ENCODE measurements around the gene ACYP1.

The ACYP1 gene

GRCh38 chr14:75084513-75084912 lies 20.7 kb upstream of the ACYP1 start:
- DNase-seq (ENCODE audit: extremely low read depth, low read depth): no peak
- TF ChIP-seq, protein P1, sequence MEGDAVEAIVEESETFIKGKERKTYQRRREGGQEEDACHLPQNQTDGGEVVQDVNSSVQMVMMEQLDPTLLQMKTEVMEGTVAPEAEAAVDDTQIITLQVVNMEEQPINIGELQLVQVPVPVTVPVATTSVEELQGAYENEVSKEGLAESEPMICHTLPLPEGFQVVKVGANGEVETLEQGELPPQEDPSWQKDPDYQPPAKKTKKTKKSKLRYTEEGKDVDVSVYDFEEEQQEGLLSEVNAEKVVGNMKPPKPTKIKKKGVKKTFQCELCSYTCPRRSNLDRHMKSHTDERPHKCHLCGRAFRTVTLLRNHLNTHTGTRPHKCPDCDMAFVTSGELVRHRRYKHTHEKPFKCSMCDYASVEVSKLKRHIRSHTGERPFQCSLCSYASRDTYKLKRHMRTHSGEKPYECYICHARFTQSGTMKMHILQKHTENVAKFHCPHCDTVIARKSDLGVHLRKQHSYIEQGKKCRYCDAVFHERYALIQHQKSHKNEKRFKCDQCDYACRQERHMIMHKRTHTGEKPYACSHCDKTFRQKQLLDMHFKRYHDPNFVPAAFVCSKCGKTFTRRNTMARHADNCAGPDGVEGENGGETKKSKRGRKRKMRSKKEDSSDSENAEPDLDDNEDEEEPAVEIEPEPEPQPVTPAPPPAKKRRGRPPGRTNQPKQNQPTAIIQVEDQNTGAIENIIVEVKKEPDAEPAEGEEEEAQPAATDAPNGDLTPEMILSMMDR (IDR thresholded peaks at IDR 0.05; ENCODE audit: low read depth, low read length): peak; percentile 14

GRCh38 chr14:75083271-75083670 lies 19.4 kb upstream of the ACYP1 start:
- DNase-seq (ENCODE audit: extremely low read depth, low read depth): no peak

DNA sequence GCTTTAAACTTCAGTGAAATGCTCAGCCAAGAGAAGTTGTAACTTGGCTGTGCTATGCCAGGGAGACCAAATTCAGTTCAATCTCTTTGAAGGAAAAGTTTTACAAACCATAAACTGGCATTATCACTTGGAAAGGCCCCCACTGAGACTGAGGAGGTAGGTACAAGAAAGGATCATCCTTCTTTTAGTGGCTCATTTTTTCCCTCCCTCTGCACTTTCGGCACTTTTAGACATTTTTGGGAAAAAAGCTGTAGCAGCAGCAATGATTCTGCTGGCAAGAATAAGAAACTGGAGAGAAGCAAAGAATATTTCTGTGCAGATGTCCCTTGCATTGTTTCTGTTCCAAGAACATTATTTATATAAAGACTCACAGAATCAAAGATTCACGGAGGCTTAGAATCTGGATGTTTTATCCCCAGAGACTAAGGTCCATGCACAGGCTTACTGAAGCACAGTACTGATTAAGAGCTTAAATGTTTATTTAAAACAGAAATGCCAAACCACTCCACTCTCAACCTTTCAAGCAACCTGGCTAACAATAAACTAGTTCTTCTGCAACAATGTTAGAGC lies 17.9 kb upstream of the ACYP1 start:
- DNase-seq (ENCODE audit: extremely low read depth, low read depth): no peak
- TF ChIP-seq, protein P1 (IDR thresholded peaks at IDR 0.05; ENCODE audit: low read depth, low read length): no peak

More at GRCh38 chr14:75083271-75083670, 19.4 kb upstream of the ACYP1 start:
- TF ChIP-seq, protein P1 (IDR thresholded peaks at IDR 0.05; ENCODE audit: low read depth, low read length): no peak

DNA sequence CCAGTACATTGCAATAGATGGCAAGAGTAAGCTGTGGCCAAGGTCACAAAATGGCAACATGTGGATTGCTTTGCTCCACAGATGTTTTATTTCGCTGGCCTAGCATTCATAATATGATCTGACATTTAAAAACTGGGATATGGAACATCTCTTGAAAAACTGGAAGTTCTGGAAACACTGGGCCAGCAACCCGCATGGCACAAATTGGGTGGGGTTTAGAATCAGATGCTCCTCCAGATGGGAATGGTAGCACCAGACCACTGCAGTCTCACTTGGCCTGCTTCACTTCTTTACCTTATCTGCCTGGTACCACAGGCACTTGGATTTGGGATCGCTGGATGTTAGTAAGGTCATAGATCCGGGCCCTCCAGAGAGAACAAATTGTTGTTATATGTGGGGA lies 15.7 kb upstream of the ACYP1 start:
- TF ChIP-seq, protein P1 (IDR thresholded peaks at IDR 0.05; ENCODE audit: low read depth, low read length): no peak
- DNase-seq (ENCODE audit: extremely low read depth, low read depth): no peak

DNA sequence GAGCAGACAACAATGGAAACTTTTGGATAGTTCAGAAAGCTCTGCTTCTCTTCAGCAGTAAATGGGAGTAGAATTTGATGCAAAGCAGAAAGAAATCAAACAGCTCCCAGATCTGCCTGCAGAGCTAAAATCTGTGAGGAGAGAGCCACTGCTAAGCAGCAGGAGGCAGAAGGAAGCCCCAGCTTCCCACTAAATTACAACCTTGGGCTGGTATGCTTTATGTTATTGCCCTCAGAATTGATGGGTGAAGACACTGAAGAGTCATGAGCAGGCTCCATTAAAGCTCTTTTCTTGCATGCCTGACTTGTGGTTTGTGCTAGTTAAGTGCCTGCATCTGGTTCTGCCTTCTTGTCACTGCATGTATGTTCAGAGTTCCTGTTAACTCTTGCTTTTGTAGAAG lies 14.0 kb upstream of the ACYP1 start:
- TF ChIP-seq, protein P1 (IDR thresholded peaks at IDR 0.05; ENCODE audit: low read depth, low read length): no peak

GRCh38 chr14:75070383-75070782 lies 6.6 kb upstream of the ACYP1 start:
- peak; percentile 56 for DNase-seq (ENCODE audit: extremely low read depth, low read depth)
- TF ChIP-seq, protein P1 (IDR thresholded peaks at IDR 0.05; ENCODE audit: low read depth, low read length): no peak

More for the DNA sequence above, 14.0 kb upstream of the ACYP1 start:
- no peak for DNase-seq (ENCODE audit: extremely low read depth, low read depth)

DNA sequence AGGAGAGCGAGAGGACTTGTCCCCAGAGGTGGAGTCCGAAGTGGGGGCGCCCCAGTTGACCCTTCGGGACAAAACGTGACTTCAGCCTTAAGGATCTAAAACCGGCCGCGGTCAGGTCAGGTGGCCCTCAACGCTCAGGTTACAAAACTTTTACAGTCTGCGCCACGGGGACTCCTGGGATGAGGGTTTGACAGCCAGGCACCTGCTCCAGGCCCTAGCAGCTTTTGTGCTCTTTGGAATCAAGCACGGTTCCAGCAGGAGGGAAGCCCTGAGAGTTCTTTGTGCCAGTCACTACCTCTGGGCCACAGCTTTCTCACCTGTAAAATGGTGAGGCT lies 6.0 kb upstream of the ACYP1 start:
- TF ChIP-seq, protein P1 (IDR thresholded peaks at IDR 0.05; ENCODE audit: low read depth, low read length): no peak
- DNase-seq (ENCODE audit: extremely low read depth, low read depth): no peak
